NCI-H128 (cell line): ENCODE results near the gene RAD51.
"Not testable (repeated sequence)": the region's sequence is repeated elsewhere in the genome, so short reads cannot be mapped to it uniquely, and the experiment has no call there.

ENCODE experiments used
- DNase-seq: peaks from one replicate; lab custom pipeline; 2025; ENCODE audit not compliant: unreplicated experiment; lab: John Stamatoyannopoulos, UW

Gene RAD51

GRCh38 chr15:40694688-40695468 lies at the start of gene RAD51:
Gene RAD51 (plus strand): TSS chr15:40695174. CDS start chr15:40698759, 3,585 bp downstream.
- peak; percentile 44 for DNase-seq

DNA sequence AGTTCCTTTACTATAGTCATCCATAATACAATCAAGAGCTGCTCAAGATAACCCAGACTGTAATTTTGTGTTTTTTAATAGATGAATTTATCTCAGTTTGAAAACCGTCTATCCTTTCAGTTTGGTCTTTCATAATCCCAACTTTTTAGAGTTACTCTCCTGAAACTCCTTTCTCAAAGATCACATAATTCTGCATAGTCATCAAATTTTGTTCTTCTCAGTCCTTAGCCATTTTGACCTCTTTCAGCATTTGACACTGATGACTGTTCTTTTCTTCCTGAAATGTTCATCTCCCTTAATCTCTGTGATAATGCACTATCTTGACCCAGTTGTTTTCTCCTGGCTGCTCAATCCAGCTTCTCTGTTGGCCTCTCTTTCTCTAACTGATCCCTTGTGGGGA lies 47.5 kb upstream of the RAD51 start:
- no peak for DNase-seq

DNA sequence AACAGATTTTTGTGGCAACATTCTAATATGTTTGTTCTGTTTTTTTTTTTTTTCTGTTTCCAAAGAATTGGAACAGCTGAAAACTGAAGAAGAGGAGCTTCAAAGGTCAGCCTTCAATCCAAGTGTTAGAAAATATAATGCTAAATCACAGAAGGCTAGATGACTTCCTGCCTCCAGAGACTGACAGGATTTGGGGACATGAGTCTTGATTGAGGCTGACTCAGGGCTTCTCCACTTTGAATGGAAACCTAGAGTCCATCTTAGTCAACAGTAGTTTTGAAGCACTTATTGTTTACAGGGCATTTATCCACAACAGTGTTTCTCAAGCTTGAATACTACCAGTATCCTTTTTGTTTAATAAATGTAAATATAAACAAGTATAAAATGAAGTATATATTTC lies 44.5 kb upstream of the RAD51 start:
- DNase-seq = no peak

- DNase-seq = no peak
Observed at GRCh38 chr15:40660686-40661085, 34.3 kb upstream of the RAD51 start.

- DNase-seq = no peak
Observed at GRCh38 chr15:40664909-40665308, 30.1 kb upstream of the RAD51 start.

GRCh38 chr15:40676290-40676689 lies 18.7 kb upstream of the RAD51 start:
- DNase-seq = not testable (repeated sequence)

- DNase-seq = not testable (repeated sequence)
Observed at GRCh38 chr15:40676906-40677305, 18.1 kb upstream of the RAD51 start.

GRCh38 chr15:40680151-40680550 lies 14.8 kb upstream of the RAD51 start:
- no peak for DNase-seq

DNA sequence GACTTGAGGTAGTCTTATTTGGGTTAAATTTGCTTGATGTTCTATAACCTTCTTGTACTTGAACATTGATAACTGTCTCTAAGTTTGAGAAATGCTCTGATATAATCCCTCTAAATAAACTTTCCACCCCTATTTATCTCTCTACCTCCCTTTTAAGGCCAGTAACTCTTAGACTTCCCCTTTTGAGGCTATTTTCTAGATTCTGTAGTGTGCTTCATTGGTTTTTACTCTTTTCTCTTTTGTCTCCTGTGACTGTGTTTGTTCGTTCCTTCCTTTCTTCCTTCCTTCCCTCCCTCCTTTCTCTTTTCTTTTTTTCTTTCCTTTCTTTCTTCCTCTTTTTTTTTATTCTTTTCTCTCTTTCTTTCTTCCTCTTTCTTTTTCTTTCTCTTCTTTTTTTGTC lies 14.0 kb upstream of the RAD51 start:
- not testable (repeated sequence) for DNase-seq

- no peak for DNase-seq
Observed at GRCh38 chr15:40684381-40684780, 10.6 kb upstream of the RAD51 start.

DNA sequence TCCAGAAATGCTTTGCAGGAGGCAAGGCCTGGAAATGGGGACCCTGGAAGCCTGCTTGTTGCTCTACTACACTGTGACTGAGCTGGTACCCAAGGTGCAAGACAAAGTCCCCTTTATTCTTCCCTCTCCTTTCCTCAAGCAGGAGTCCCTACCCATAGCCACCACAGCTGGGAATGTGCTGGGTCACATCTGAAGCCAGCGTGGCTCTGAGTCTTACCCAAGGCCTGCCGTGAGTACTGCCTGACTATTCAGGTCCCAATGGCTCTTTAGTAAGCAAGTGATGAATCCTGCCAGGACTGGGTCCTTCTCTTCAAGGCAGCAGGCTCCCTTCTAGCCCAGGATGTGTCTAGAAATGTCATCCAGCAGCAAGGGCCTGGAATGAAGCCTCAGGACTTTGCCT lies 9.6 kb upstream of the RAD51 start:
- no peak for DNase-seq

DNA sequence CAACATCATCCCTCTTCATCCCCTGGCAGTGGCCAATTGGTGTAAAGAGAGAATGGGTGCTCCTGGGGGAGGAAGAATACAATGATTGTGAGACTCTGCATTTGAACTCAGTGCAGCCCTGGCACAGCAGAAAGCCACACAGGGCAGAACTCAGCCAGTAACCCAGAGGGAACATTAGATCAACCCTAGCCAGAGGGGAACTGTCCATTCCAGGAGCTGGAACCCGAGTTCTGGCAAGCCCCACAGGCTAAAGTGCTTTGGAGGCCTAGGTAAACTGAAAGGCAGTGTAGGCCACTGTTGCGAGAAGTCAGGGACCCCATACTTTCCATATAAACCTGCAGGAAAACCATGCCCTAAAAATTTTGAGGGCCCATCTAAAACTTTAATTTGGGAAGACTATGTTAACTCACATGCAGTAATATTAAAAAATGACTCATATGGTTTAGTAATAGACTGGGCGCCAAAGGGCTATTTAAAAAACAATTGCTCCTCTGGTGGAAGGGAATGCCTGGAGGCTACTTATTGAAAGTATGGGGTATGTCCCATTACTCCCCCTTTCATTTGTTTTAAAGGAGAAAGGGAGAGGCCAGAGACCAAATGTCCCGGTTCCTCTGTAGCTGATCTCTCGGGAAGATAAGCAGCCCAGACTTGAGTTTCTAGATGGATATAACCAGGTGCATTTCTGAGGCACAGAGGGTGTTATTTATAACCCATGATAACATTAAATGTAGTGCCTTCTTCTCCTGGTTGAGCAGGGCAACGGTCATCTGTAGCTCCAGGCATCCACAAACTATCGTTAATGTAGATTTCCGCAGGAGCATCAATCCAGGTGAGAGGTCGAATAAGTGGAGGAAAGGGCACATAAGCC lies 5.8 kb upstream of the RAD51 start:
- DNase-seq = no peak

GRCh38 chr15:40691737-40692136 lies 3.2 kb upstream of the RAD51 start:
- no peak for DNase-seq

DNA sequence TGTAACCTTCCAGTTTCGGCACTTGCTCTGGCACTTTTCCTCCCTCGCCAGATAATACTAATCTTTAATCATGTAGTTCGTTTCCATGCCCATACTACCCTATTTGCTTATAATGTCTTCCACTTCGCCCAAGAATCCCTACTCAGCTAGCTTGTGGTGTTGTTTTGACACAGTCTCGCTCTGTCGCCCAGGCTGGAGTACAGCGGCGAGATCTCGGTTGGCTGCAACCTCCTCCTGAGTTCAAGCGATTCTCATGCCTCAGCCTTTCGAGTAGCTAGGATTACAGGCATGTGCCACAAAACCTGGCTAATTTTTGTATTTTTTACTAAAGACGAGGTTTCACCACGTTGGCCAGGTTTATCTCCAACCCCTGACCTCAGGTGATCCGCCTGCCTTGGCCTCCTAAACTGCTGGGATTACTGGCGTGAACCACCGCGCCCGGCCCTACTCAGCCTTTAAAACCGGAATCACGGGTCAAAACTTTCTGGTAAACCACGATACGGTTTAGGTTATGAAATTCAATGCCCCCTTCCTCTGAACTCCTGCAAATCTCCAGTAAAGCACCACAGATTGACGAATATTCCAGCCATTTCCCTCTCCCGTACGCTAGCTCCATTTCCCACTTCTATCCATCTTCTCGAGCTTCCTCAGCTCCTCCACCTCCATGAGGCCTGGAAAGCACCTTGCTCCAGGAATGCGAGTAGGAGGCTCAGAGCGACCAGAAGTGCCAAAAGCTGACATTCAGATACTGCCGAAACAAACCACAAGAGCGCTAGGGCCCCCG lies 878 bp upstream of the RAD51 start:
- DNase-seq = no peak

GRCh38 chr15:40695469-40695890 lies 506 bp downstream of the RAD51 start:
- DNase-seq = no peak

DNA sequence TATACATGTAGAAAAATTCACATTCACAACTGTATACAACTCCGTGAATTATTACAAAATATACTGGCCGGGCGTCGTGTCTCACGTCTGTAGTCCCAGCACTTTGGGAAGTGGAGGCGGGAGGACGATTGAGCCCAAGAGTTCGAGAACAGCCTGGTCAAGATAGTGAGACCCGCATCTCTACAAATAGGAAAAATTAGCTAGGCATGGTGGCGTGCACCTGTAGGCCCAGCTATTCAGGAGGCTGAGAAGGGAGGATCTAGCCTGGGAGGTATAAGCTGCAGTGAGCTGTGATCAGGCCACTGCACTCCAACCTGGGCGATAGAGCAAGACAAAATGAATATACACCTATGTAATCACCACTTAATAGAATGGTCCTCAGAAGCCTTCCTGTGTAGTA lies 1.3 kb downstream of the RAD51 start:
- no peak for DNase-seq

- no peak for DNase-seq
Observed at GRCh38 chr15:40697916-40698315, 2.9 kb downstream of the RAD51 start.

- no peak for DNase-seq
Observed at GRCh38 chr15:40702077-40702476, 7.1 kb downstream of the RAD51 start.

DNA sequence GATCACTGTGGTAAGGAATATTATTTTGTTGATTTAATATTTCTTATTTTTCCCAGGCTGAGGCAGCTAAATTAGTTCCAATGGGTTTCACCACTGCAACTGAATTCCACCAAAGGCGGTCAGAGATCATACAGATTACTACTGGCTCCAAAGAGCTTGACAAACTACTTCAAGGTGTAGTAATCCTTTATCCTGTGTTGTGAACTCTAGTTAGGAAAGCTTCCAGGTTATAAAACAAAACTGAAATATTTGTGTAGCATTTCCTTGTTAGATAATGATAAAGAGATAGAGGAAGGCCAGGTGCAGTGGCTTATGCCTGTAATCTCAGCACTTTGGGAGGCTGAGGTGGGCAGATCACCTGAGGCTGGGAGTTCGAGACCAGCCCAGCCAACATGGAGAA lies 11.1 kb downstream of the RAD51 start:
- no peak for DNase-seq

- no peak for DNase-seq
Observed at GRCh38 chr15:40714144-40714543, 19.2 kb downstream of the RAD51 start.

DNA sequence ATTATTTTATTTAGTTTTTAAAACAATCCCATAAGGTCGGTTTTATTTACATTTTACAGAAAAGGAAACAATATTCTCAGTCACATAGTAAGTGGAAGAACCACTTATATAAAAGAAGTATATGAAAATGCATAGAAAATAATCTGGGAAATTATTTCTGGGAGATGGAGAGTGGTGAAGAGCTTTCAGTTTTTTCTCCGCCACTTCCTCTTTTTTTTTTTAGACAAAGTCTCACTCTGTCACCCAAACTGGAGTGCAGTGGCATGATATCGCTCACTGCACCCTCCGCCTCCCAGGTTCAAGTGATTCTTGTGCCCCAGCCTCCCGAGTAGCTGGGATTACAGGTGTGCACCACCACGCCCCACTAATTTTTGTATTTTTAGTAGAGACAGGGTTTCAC lies 21.2 kb downstream of the RAD51 start:
- DNase-seq = no peak
